K562 (cell line): ENCODE data around the gene PIP4K2A. TPM values are rescaled to one million over a fixed set of nuclear protein-coding genes. Genes with fewer than 3 reads are reported as not detected.

Experiments
- ATF2 ChIP-seq: sonication (generic); formaldehyde crosslinking; IDR thresholded peaks from 2 replicates; pipeline ENCODE4 v1.8.1; 2022; ENCODE audit warnings: missing genetic modification reagents
- GATAD2B ChIP-seq: fragments of 450-650 bp; IDR thresholded peaks from 2 replicates; pipeline ENCODE4 v1.6.1; 2017; ENCODE audit warnings: mild to moderate bottlenecking, borderline replicate concordance
- HMGN3 ChIP-seq: IDR thresholded peaks from 2 replicates; pipeline ENCODE4 v1.6.1; 2011; ENCODE audit warnings: borderline replicate concordance, low read depth, mild to moderate bottlenecking, mixed read lengths, low read length; ENCODE audit not compliant: insufficient read length; ENCODE audit errors: extremely low read depth
- MCM3 ChIP-seq: fragments of 450-650 bp; IDR thresholded peaks from 2 replicates; pipeline ENCODE4 v1.6.1; 2016
- NCOA4 ChIP-seq: fragments of 450-650 bp; IDR thresholded peaks from 2 replicates; pipeline ENCODE4 v1.6.1; 2018; ENCODE audit warnings: mild to moderate bottlenecking; ENCODE audit not compliant: partially characterized antibody
- NRF1 ChIP-seq, 2 experiments: fragments of 450-650 bp; IDR thresholded peaks in 1 of 2; conservative IDR thresholded peaks in 1 of 2; 2 replicates each; pipeline ENCODE4 v1.6.1; 2014; ENCODE audit warnings: mild to moderate bottlenecking in 2 of 2
- RBBP5 ChIP-seq: fragments of 200-600 bp; sonication (generic); IDR thresholded peaks from 2 replicates; pipeline ENCODE4 v1.6.1; 2012; ENCODE audit warnings: borderline replicate concordance, mild to moderate bottlenecking, low read length, control low read depth, inconsistent platforms; ENCODE audit not compliant: insufficient read depth, poor library complexity, severe bottlenecking
- ZNF444 ChIP-seq: fragments of 250-450 bp; sonication (Bioruptor Pico); IDR thresholded peaks from 2 replicates; pipeline ENCODE4 v1.4.0; 2020; ENCODE audit warnings: mild to moderate bottlenecking, moderate library complexity
- polyA plus RNA-seq, 8 experiments: library from polyadenylated mRNA; depleted of rRNA in 4 of 8; stranded (reverse) in 5 of 8; unstranded in 3 of 8; fragments of >200 nt; fragmentation: Nextera tagmentation in 2 of 8; fragmentation: Illumina TruSeq in 1 of 8; extraction: Ambion mirVana in 2 of 8; extraction: Trizol in 1 of 8; gene quantifications; 2 replicates each; pipeline versions ENCODE4 v1.2.1 to v1.2.3, GENCODE V29; 2011 to 2014; ENCODE audit warnings: inconsistent platforms in 1 of 8, missing spikeins in 1 of 8
- total RNA-seq, 7 experiments: library from RNA; depleted of rRNA in 6 of 7; stranded (reverse); fragments of >200 nt in 6 of 7; fragmentation: Illumina TruSeq in 2 of 7; extraction: Trizol in 2 of 7; gene quantifications; 2 replicates each; pipeline versions ENCODE4 v1.2.1 to v1.2.3, GENCODE V29; 2011 to 2021; ENCODE audit warnings: low replicate concordance in 1 of 7
- TF ChIP-seq, protein P1 (sequence below): sonication (generic); formaldehyde crosslinking; IDR thresholded peaks from 2 replicates; pipeline ENCODE4 v1.8.1; 2023; ENCODE audit warnings: missing genetic modification reagents, mild to moderate bottlenecking, borderline replicate concordance
- TF ChIP-seq, protein P2 (sequence below): fragments of 250-450 bp; sonication (Bioruptor Pico); IDR thresholded peaks from 2 replicates; pipeline ENCODE4 v1.5.0; 2021

The PIP4K2A gene
- total and polyA plus RNA-seq, 9 of the 15 experiments (the other 6 are each of a cell fraction or from before 2014, with no cell fraction given) = 35.6 to 117 (median 71.9) TPM

DNA sequence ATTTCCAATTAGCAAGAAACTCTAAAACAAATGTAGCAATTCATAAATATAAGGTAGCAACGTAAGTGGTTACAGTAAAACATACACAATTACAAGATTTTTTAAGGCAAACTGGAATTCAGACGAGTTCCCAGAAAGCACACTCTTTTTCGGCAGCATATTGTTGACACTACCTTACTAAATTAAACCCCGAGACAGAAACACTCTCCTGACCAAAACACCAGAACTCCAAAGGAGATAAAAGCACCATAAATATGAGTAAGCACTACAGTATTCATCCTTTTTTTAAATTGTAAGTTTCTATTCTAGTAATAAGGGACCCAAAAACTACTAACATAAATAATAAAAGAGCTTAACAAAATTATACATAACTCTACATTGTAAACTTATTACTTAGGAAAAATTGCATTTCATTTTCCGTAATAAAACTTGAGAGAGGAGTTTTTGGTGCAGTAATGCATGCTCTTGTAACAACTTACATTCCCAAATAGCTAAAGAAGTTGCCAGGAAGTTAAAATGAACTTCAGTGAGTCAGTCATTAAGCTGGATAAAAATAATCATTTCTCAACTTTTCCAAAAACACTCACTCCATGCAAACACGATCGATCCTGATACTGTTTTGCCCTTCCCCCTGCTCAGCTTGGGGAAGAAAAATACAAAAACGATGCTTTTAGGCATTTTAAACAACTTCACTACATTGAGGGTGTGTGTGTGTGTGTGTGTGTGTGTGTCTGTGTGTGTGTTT is 2.0 kb downstream of the PIP4K2A start (continued):
- TF ChIP-seq GATAD2B = peak; percentile 21; the same call in 1 of the 2 replicates
- TF ChIP-seq NCOA4 = no peak
- TF ChIP-seq, protein P1, sequence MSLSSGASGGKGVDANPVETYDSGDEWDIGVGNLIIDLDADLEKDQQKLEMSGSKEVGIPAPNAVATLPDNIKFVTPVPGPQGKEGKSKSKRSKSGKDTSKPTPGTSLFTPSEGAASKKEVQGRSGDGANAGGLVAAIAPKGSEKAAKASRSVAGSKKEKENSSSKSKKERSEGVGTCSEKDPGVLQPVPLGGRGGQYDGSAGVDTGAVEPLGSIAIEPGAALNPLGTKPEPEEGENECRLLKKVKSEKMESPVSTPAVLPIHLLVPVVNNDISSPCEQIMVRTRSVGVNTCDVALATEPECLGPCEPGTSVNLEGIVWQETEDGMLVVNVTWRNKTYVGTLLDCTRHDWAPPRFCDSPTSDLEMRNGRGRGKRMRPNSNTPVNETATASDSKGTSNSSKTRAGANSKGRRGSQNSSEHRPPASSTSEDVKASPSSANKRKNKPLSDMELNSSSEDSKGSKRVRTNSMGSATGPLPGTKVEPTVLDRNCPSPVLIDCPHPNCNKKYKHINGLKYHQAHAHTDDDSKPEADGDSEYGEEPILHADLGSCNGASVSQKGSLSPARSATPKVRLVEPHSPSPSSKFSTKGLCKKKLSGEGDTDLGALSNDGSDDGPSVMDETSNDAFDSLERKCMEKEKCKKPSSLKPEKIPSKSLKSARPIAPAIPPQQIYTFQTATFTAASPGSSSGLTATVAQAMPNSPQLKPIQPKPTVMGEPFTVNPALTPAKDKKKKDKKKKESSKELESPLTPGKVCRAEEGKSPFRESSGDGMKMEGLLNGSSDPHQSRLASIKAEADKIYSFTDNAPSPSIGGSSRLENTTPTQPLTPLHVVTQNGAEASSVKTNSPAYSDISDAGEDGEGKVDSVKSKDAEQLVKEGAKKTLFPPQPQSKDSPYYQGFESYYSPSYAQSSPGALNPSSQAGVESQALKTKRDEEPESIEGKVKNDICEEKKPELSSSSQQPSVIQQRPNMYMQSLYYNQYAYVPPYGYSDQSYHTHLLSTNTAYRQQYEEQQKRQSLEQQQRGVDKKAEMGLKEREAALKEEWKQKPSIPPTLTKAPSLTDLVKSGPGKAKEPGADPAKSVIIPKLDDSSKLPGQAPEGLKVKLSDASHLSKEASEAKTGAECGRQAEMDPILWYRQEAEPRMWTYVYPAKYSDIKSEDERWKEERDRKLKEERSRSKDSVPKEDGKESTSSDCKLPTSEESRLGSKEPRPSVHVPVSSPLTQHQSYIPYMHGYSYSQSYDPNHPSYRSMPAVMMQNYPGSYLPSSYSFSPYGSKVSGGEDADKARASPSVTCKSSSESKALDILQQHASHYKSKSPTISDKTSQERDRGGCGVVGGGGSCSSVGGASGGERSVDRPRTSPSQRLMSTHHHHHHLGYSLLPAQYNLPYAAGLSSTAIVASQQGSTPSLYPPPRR (CRISPR knock-in tag) = no peak
- TF ChIP-seq, protein P2, sequence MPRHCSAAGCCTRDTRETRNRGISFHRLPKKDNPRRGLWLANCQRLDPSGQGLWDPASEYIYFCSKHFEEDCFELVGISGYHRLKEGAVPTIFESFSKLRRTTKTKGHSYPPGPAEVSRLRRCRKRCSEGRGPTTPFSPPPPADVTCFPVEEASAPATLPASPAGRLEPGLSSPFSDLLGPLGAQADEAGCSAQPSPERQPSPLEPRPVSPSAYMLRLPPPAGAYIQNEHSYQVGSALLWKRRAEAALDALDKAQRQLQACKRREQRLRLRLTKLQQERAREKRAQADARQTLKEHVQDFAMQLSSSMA (CRISPR knock-in tag) = no peak
- no peak for TF ChIP-seq ZNF444 (CRISPR knock-in tag)
- TF ChIP-seq HMGN3 = no peak
- no peak for TF ChIP-seq ATF2 (CRISPR knock-in tag)
- TF ChIP-seq NRF1 (conservative IDR thresholded peaks at IDR 0.05 in 1 of 2, IDR thresholded peaks at IDR 0.05 in 1 of 2) = no peak
- no peak for TF ChIP-seq MCM3
- no peak for TF ChIP-seq RBBP5
